CD4-positive, CD25-positive, alpha-beta regulatory T cell (primary cell): ENCODE data around the gene OR8D2. TPM values are rescaled to one million over a fixed set of nuclear protein-coding genes. Genes with fewer than 3 reads are reported as not detected.

Experiments used
- ATAC-seq, 2 donors: fragments of 150-1000 bp; cut with Tn5 transposase; one replicate each; pipeline ENCODE4 v1.10.0; 2021; ENCODE audit warnings: low read depth in 2 of 2, moderate number of reproducible peaks in 2 of 2, moderate library complexity in 1 of 2
- DNase-seq, 3 donors: peaks; one replicate each; pipeline versions ENCODE4 v3.0.0 to v3.0.0-alpha.2; 2012 to 2022; ENCODE audit warnings: mixed read lengths in 1 of 3
- H3K27ac ChIP-seq: one replicate; pipeline ENCODE4 v1.7.0; 2013; ENCODE audit warnings: mild to moderate bottlenecking, low read length; ENCODE audit not compliant: insufficient read depth, poor library complexity, severe bottlenecking
- H3K27me3 ChIP-seq: one replicate; pipeline ENCODE4 v1.7.0; 2013; ENCODE audit warnings: low read length; ENCODE audit not compliant: control insufficient read depth, insufficient read depth
- H3K36me3 ChIP-seq: one replicate; pipeline ENCODE4 v1.7.0; 2013; ENCODE audit warnings: mild to moderate bottlenecking, low read length, moderate library complexity; ENCODE audit not compliant: control insufficient read depth, insufficient read depth
- H3K4me1 ChIP-seq: 2 replicates; pipeline ENCODE4 v1.7.0; 2013; ENCODE audit warnings: mild to moderate bottlenecking, low read length; ENCODE audit not compliant: insufficient read depth, control insufficient read depth, poor library complexity, severe bottlenecking
- H3K4me3 ChIP-seq: one replicate; pipeline ENCODE4 v1.7.0; 2013; ENCODE audit warnings: low read depth, mild to moderate bottlenecking, low read length, moderate library complexity
- H3K9me3 ChIP-seq, 2 experiments: 1 replicate in 1 of 2; 2 replicates in 1 of 2; pipeline ENCODE4 v1.7.0; 2013; ENCODE audit warnings: low read length in 2 of 2, mild to moderate bottlenecking in 1 of 2, moderate library complexity in 1 of 2; ENCODE audit not compliant: control insufficient read depth in 2 of 2
- H3K27ac Mint-ChIP-seq, 3 donors: one replicate each; pipeline ENCODE4 v1.8.0; 2020 to 2022; ENCODE audit warnings: mild to moderate bottlenecking in 3 of 3, mixed read lengths in 3 of 3, moderate library complexity in 2 of 3
- H3K27me3 Mint-ChIP-seq: one replicate; pipeline ENCODE4 v1.8.0; 2022; ENCODE audit warnings: mild to moderate bottlenecking, mixed read lengths
- H3K36me3 Mint-ChIP-seq: one replicate; pipeline ENCODE4 v1.8.0; 2020; ENCODE audit warnings: mixed read lengths
- H3K4me1 Mint-ChIP-seq, 4 donors: one replicate each; pipeline ENCODE4 v1.8.0; 2020 to 2022; ENCODE audit warnings: mixed read lengths in 4 of 4, mild to moderate bottlenecking in 1 of 4
- H3K4me3 Mint-ChIP-seq, 4 donors: one replicate each; pipeline ENCODE4 v1.8.0; 2020 to 2022; ENCODE audit warnings: mild to moderate bottlenecking in 4 of 4, mixed read lengths in 4 of 4, moderate library complexity in 3 of 4
- H3K9me3 Mint-ChIP-seq, 7 donors: one replicate each; pipeline ENCODE4 v1.8.0; 2020 to 2022; ENCODE audit warnings: mixed read lengths in 7 of 7, mild to moderate bottlenecking in 3 of 7, moderate library complexity in 2 of 7
- polyA plus RNA-seq, 4 donors: library from polyadenylated mRNA; unstranded; fragments of 300-500 nt; fragmentation: Illumina TruSeq; gene quantifications; one replicate each; pipeline ENCODE4 v1.2.3, GENCODE V29; 2021
- total RNA-seq: library from RNA; stranded (reverse); gene quantifications from one replicate; pipeline ENCODE4 v1.2.3, GENCODE V29; 2022

OR8D2 gene
- total and polyA plus RNA-seq, 5 donors from 2014 or later = not detected

- H3K27ac Mint-ChIP-seq = no peak overlapping the region
- no peaks in the 10 kb centered on the region for H3K4me1 Mint-ChIP-seq
- Histone ChIP-seq H3K9me3 (no peaks in the 10 kb centered on the region), H3K4me3 (no peak overlapping the region), H3K4me1 (no peaks in the 10 kb centered on the region), H3K36me3 (no peaks in the 10 kb centered on the region), H3K27ac (no peak overlapping the region), H3K27me3 (no peaks in the 10 kb centered on the region)
- ATAC-seq = peak in 1 of 2 donors; percentile 31
- no peak overlapping the region for H3K4me3 Mint-ChIP-seq
- peaks cover 0 to 3% (median 0%) of the 10 kb centered on the region in 7 donors for H3K9me3 Mint-ChIP-seq
- H3K27me3 Mint-ChIP-seq = no peaks in the 10 kb centered on the region
- H3K36me3 Mint-ChIP-seq = no peaks in the 10 kb centered on the region
- no peak for DNase-seq
Observed at GRCh38 chr11:124329787-124330478, 9.9 kb upstream of the OR8D2 start.

GRCh38 chr11:124327775-124328174 is 7.8 kb upstream of the OR8D2 start:
- no peaks in the 10 kb centered on the region for H3K27me3 ChIP-seq
- no peak overlapping the region for H3K4me3 ChIP-seq

GRCh38 chr11:124322356-124322755 is 2.4 kb upstream of the OR8D2 start:
- H3K27me3 Mint-ChIP-seq = no peaks in the 10 kb centered on the region
- no peaks in the 10 kb centered on the region for H3K36me3 Mint-ChIP-seq
- H3K36me3 ChIP-seq = no peaks in the 10 kb centered on the region
- no peak overlapping the region for H3K4me3 Mint-ChIP-seq
- peaks cover 0 to 3% (median 0%) of the 10 kb centered on the region in 7 donors for H3K9me3 Mint-ChIP-seq
- no peak overlapping the region for H3K27ac Mint-ChIP-seq
- H3K4me1 Mint-ChIP-seq = no peaks in the 10 kb centered on the region
- DNase-seq (no peak), ATAC-seq (no peak)
- no peaks in the 10 kb centered on the region for H3K4me1 ChIP-seq
- H3K27ac ChIP-seq = no peak overlapping the region
- no peak overlapping the region for H3K4me3 ChIP-seq
- no peaks in the 10 kb centered on the region for H3K27me3 ChIP-seq
- no peaks in the 10 kb centered on the region for H3K9me3 ChIP-seq

More at GRCh38 chr11:124327775-124328174, 7.8 kb upstream of the OR8D2 start:
- peaks cover 0 to 3% (median 0%) of the 10 kb centered on the region in 7 donors for H3K9me3 Mint-ChIP-seq
- no peaks in the 10 kb centered on the region for H3K4me1 Mint-ChIP-seq
- no peak overlapping the region for H3K27ac ChIP-seq
- H3K27me3 Mint-ChIP-seq = no peaks in the 10 kb centered on the region
- ATAC-seq = no peak
- no peak overlapping the region for H3K27ac Mint-ChIP-seq
- no peaks in the 10 kb centered on the region for H3K36me3 Mint-ChIP-seq
- no peak for DNase-seq
- H3K36me3 ChIP-seq = no peaks in the 10 kb centered on the region
- H3K4me1 ChIP-seq = no peaks in the 10 kb centered on the region
- H3K4me3 Mint-ChIP-seq = no peak overlapping the region
- H3K9me3 ChIP-seq = no peaks in the 10 kb centered on the region

GRCh38 chr11:124315052-124315451 is 4.9 kb downstream of the OR8D2 start:
- H3K27me3 ChIP-seq = no peaks in the 10 kb centered on the region
- peaks cover 0 to 3% (median 0%) of the 10 kb centered on the region in 7 donors for H3K9me3 Mint-ChIP-seq
- no peak overlapping the region for H3K27ac Mint-ChIP-seq
- H3K4me3 Mint-ChIP-seq = no peak overlapping the region
- no peaks in the 10 kb centered on the region for H3K9me3 ChIP-seq
- no peak overlapping the region for H3K27ac ChIP-seq
- ATAC-seq = no peak
- no peaks in the 10 kb centered on the region for H3K27me3 Mint-ChIP-seq
- H3K36me3 ChIP-seq = no peaks in the 10 kb centered on the region
- no peak for DNase-seq
- no peaks in the 10 kb centered on the region for H3K4me1 ChIP-seq
- no peaks in the 10 kb centered on the region for H3K36me3 Mint-ChIP-seq
- H3K4me3 ChIP-seq = no peak overlapping the region
- H3K4me1 Mint-ChIP-seq = no peaks in the 10 kb centered on the region

- no peaks in the 10 kb centered on the region for H3K36me3 ChIP-seq
- DNase-seq = no peak
Observed at GRCh38 chr11:124313849-124314248, 6.1 kb downstream of the OR8D2 start, which contains the start of gene OR8D1. OR8D1 (minus strand) TSS chr11:124313949; CDS start chr11:124310766, 3,183 bp downstream.

GRCh38 chr11:124313131-124313530 is 6.9 kb downstream of the OR8D2 start:
- Mint-ChIP-seq H3K36me3 (no peaks in the 10 kb centered on the region), H3K4me3 (no peak overlapping the region), H3K4me1 (no peaks in the 10 kb centered on the region), H3K9me3 (peaks cover 0 to 5% (median 0%) of the 10 kb centered on the region in 7 donors), H3K27ac (no peak overlapping the region), H3K27me3 (peaks cover 4% of the 10 kb centered on the region)
- Histone ChIP-seq H3K9me3 (no peaks in the 10 kb centered on the region), H3K4me1 (no peaks in the 10 kb centered on the region), H3K27me3 (no peaks in the 10 kb centered on the region), H3K4me3 (no peak overlapping the region), H3K27ac (no peak overlapping the region), H3K36me3 (no peaks in the 10 kb centered on the region)
- ATAC-seq = no peak
- no peak for DNase-seq

More at GRCh38 chr11:124313849-124314248, 6.1 kb downstream of the OR8D2 start, which contains the start of gene OR8D1:
- no peaks in the 10 kb centered on the region for H3K27me3 ChIP-seq
- H3K27ac Mint-ChIP-seq = peak within 1 kb of the TSS in 1 of 3 donors; percentile 18
- no peak within 1 kb of the TSS for H3K4me3 ChIP-seq
- peaks cover 0 to 5% (median 0%) of the 10 kb centered on the region in 7 donors for H3K9me3 Mint-ChIP-seq
- no peaks in the 10 kb centered on the region for H3K4me1 Mint-ChIP-seq
- H3K9me3 ChIP-seq = no peaks in the 10 kb centered on the region
- H3K36me3 Mint-ChIP-seq = no peaks in the 10 kb centered on the region
- no peak for ATAC-seq
- no peaks in the 10 kb centered on the region for H3K4me1 ChIP-seq
- no peaks in the 10 kb centered on the region for H3K27me3 Mint-ChIP-seq
- H3K27ac ChIP-seq = no peak within 1 kb of the TSS
- no peak within 1 kb of the TSS for H3K4me3 Mint-ChIP-seq

GRCh38 chr11:124311670-124312069 is 8.3 kb downstream of the OR8D2 start:
- H3K4me3 Mint-ChIP-seq = no peak overlapping the region
- H3K9me3 Mint-ChIP-seq = peaks cover 0 to 5% (median 0%) of the 10 kb centered on the region in 7 donors
- no peaks in the 10 kb centered on the region for H3K27me3 ChIP-seq
- no peaks in the 10 kb centered on the region for H3K9me3 ChIP-seq
- H3K27me3 Mint-ChIP-seq = peaks cover 4% of the 10 kb centered on the region
- no peaks in the 10 kb centered on the region for H3K4me1 Mint-ChIP-seq
- ATAC-seq (no peak), DNase-seq (no peak)
- H3K27ac Mint-ChIP-seq = no peak overlapping the region
- no peaks in the 10 kb centered on the region for H3K4me1 ChIP-seq
- H3K36me3 ChIP-seq = no peaks in the 10 kb centered on the region
- H3K27ac ChIP-seq = no peak overlapping the region
- H3K4me3 ChIP-seq = no peak overlapping the region
- no peaks in the 10 kb centered on the region for H3K36me3 Mint-ChIP-seq

GRCh38 chr11:124311269-124311668 is 8.7 kb downstream of the OR8D2 start:
- Mint-ChIP-seq H3K27me3 (peaks cover 4% of the 10 kb centered on the region), H3K9me3 (peaks cover 0 to 5% (median 0%) of the 10 kb centered on the region in 7 donors), H3K27ac (no peak overlapping the region), H3K36me3 (no peaks in the 10 kb centered on the region), H3K4me1 (no peaks in the 10 kb centered on the region), H3K4me3 (no peak overlapping the region)
- H3K4me3 ChIP-seq = no peak overlapping the region
- DNase-seq = no peak
- no peaks in the 10 kb centered on the region for H3K4me1 ChIP-seq
- ATAC-seq = no peak
- no peaks in the 10 kb centered on the region for H3K27me3 ChIP-seq
- no peaks in the 10 kb centered on the region for H3K9me3 ChIP-seq
- no peak overlapping the region for H3K27ac ChIP-seq
- H3K36me3 ChIP-seq = no peaks in the 10 kb centered on the region
